ENCODE results near the gene GUCD1.

GRCh38 chr22:24501301-24502005 is 53.5 kb downstream of the GUCD1 start:
- no peak for TF ChIP-seq SUZ12 (IDR thresholded peaks at IDR 0.05; ENCODE audit: extremely low read depth, insufficient read depth, insufficient read length)
- TF ChIP-seq YY1 (IDR thresholded peaks at IDR 0.05; ENCODE audit: insufficient read depth, insufficient read length), result no peak
- no peak for TF ChIP-seq ZNF274 (IDR thresholded peaks at IDR 0.05; ENCODE audit: low read depth, low read length)
